Testis (tissue), 2 donors: ENCODE measurements around the gene NPR2.

ENCODE experiments used
- CTCF ChIP-seq, 3 experiments: fragments of 450-650 bp in 2 of 3; fragments of 200-600 bp in 1 of 3; sonication (generic) in 1 of 3; IDR thresholded peaks; one replicate each; pipeline ENCODE4 v1.5.1; 2016 to 2019; ENCODE audit warnings: antibody characterized with exemption in 3 of 3, mild to moderate bottlenecking in 2 of 3, moderate library complexity in 1 of 3
- POLR2A ChIP-seq: fragments of 450-650 bp; IDR thresholded peaks from one replicate; pipeline ENCODE4 v1.6.1; 2017; ENCODE audit warnings: antibody characterized with exemption, mild to moderate bottlenecking, moderate library complexity

GRCh38 chr9:35789541-35789940, 1.9 kb upstream of the NPR2 start:
- TF ChIP-seq CTCF (IDR thresholded peaks at IDR 0.05) (no peak), POLR2A (no peak)
